ENCODE results near the gene CMTM7. TPM values are rescaled to one million over a fixed set of nuclear protein-coding genes. Genes with fewer than 3 reads are reported as not detected.
A peak's percentile ranks its signal among the peaks of the same experiment; 100 is the strongest.

Gene CMTM7
- total and polyA plus RNA-seq, 11 donors = 2.3 to 16.8 (median 3.6) TPM

DNA sequence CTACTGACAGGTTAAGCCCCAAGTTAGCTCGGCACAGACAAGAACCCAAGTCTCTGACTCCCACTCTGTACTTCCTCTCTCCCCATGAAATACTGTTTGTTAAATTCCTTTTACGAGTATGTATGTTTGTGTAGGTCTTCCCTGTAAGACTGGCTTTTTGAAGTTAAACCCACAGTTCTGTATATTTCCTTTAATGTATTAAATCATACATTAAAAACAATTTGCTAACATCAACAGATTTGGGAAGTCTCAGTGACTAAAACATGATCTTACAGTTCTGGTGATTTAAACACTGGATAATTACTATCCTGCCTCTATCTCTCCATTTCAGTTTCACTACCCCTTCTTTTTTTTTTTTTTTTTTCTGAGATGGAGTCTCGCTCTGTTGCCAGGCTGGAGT, 106.6 kb downstream of the CMTM7 start:
- H3K36me3 ChIP-seq = peaks cover 0 to 9% (median 0%) of the 10 kb centered on the region in 9 donors
- TF ChIP-seq, protein P1, sequence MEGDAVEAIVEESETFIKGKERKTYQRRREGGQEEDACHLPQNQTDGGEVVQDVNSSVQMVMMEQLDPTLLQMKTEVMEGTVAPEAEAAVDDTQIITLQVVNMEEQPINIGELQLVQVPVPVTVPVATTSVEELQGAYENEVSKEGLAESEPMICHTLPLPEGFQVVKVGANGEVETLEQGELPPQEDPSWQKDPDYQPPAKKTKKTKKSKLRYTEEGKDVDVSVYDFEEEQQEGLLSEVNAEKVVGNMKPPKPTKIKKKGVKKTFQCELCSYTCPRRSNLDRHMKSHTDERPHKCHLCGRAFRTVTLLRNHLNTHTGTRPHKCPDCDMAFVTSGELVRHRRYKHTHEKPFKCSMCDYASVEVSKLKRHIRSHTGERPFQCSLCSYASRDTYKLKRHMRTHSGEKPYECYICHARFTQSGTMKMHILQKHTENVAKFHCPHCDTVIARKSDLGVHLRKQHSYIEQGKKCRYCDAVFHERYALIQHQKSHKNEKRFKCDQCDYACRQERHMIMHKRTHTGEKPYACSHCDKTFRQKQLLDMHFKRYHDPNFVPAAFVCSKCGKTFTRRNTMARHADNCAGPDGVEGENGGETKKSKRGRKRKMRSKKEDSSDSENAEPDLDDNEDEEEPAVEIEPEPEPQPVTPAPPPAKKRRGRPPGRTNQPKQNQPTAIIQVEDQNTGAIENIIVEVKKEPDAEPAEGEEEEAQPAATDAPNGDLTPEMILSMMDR (IDR thresholded peaks at IDR 0.05) = no peak
- TF ChIP-seq POLR2A (IDR thresholded peaks at IDR 0.05) = no peak
- DNase-seq = no peak
- peak overlapping the region in 1 of 12 donors; percentile 71 for H3K27ac ChIP-seq
- 90 to 93% (median 91%) methylated on average over 3 of the region's 3 CpGs for WGBS, 4 donors
- H3K9me3 ChIP-seq = no peaks in the 10 kb centered on the region
- intact Hi-C loops (cut with DNase I) = no loop called here
- ATAC-seq = no peak
- H3K4me1 ChIP-seq = peaks cover 0 to 90% (median 27%) of the 10 kb centered on the region in 12 donors
- H3K27me3 ChIP-seq = no peaks in the 10 kb centered on the region
- H3K4me3 ChIP-seq = no peak overlapping the region

DNA sequence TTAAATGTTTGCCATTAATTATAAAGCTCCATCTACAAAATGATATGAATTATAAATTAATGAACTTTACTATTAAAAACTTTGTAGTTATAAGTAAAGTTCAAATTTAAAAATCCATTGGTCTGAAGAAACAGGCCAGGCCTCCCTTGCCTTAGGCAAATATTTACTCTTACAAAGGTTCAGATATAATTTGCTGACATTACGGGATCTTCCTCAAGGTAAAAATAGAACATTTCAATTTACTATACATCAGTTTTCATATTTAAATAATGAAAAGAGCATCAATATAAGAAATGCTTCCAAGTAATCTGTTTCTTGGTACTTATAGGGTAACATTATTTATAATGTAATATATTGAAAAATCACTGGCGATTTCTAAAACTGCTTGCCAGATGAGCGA, 107.3 kb downstream of the CMTM7 start:
- Histone ChIP-seq H3K36me3 (peaks cover 0 to 9% (median 0%) of the 10 kb centered on the region in 9 donors), H3K27ac (peak overlapping the region in 1 of 12 donors; percentile 71), H3K9me3 (no peaks in the 10 kb centered on the region), H3K4me1 (peaks cover 0 to 84% (median 21%) of the 10 kb centered on the region in 12 donors), H3K4me3 (no peak overlapping the region), H3K27me3 (no peaks in the 10 kb centered on the region)
- DNase-seq (no peak), ATAC-seq (no peak)
- intact Hi-C loops (cut with DNase I) = no loop called here
- TF ChIP-seq POLR2A (IDR thresholded peaks at IDR 0.05) = no peak
- TF ChIP-seq, protein P1 (IDR thresholded peaks at IDR 0.05) = no peak
- 91 to 95% (median 93%) methylated on average over 3 of the region's 3 CpGs for WGBS, 4 donors

DNA sequence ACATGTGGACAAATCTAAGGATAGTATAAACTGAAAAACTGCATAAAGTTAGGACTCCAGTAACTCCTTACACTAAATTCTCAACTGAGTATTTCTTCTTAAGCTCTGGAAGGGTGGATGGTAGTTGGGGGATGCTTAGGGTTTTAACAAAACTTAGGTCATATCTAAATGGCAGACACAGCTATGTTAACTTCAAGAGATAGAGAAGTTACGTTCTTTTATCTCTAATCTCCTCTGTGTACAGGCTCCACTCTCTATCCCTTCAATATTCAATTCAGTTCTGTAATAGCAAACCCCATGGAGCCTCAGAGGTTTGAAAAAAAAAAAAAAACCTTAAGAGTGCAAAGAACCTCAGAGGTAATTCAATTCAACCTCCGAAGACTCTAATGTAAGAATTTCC, 107.9 kb downstream of the CMTM7 start:
- Histone ChIP-seq H3K9me3 (no peaks in the 10 kb centered on the region), H3K27ac (no peak overlapping the region), H3K4me1 (peaks cover 0 to 78% (median 15%) of the 10 kb centered on the region in 12 donors), H3K4me3 (no peak overlapping the region), H3K36me3 (peaks cover 0 to 9% (median 0%) of the 10 kb centered on the region in 9 donors), H3K27me3 (no peaks in the 10 kb centered on the region)
- TF ChIP-seq, protein P1 (IDR thresholded peaks at IDR 0.05) = no peak
- TF ChIP-seq POLR2A (IDR thresholded peaks at IDR 0.05) = no peak
- ATAC-seq (no peak), DNase-seq (no peak)
- WGBS, 4 donors = 76 to 83% (median 81%) methylated on average over 2 of the region's 2 CpGs
- intact Hi-C loops (cut with DNase I) = no loop called here

GRCh38 chr3:32500231-32500630, 108.6 kb downstream of the CMTM7 start:
- intact Hi-C loops (cut with DNase I) = loop anchor here in 4 of 10 donors (10.0 kb wide), 2 partner anchors 75 to 435 kb away; partner anchors contain the start of gene DYNC1LI1 (in 3 of the 4)

More at GRCh38 chr3:32500231-32500630, 108.6 kb downstream of the CMTM7 start:
- Histone ChIP-seq H3K27ac (peak overlapping the region in 1 of 12 donors; percentile 98), H3K4me3 (peak overlapping the region in 2 of 12 donors; percentile 85 to 90), H3K4me1 (peaks cover 0 to 72% (median 14%) of the 10 kb centered on the region in 12 donors), H3K27me3 (no peaks in the 10 kb centered on the region), H3K9me3 (no peaks in the 10 kb centered on the region), H3K36me3 (peaks cover 0 to 9% (median 0%) of the 10 kb centered on the region in 9 donors)
- ATAC-seq (no peak), DNase-seq (no peak)
- TF ChIP-seq, protein P1 (IDR thresholded peaks at IDR 0.05) = no peak
- TF ChIP-seq POLR2A (IDR thresholded peaks at IDR 0.05) = no peak
- 68 to 75% (median 74%) methylated on average over 2 of the region's 2 CpGs for WGBS, 4 donors
